ENCODE results near the gene MGMT.

MGMT gene

DNA sequence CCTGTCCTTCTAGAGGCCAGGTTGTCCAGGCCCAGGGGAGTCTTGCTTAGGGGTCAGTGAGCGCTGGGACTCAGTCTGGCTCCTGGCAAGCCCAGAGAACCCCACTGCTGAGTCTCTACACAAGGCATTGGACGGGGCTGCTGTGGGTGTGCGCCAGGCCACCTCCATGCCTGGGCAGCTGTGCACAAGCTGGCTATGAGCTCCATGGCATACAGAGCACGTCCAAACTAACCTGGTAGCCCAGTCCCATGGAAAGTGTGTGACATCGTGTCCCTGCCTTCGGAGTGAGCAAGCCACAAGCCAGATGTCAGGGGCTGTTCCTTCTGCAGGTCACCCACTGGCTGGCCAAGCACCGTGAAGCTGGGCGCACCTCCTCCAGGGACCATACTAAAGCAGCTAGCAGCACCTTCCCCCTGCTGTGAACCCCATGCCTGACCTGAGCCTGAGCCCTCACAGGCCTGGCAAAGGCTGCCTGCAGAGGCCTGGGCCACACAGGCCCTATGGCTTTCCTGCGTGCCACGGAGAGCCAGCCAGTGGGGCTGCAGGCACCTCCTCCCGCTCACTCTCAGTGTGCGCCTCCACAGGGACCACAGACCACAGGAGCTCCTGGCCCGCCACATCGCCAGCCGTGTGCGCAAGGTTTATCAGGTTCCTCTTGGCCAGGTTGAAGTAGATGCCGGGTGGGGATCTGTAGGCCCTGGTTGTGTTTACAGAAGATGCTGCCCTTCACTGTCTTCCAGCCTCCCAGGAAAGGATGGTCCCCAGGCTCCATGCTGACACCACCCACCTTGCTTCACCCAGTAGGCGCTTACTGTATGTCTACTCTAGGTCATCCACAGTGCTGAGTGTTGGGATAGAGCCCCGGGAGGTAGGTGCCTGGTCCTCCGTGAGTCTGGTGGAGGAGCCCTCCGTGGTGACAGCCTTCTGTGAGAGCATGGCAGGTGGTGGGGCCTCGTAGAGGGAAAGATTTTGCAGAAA is 277.4 kb downstream of the MGMT start:
- TF ChIP-seq, protein P1, sequence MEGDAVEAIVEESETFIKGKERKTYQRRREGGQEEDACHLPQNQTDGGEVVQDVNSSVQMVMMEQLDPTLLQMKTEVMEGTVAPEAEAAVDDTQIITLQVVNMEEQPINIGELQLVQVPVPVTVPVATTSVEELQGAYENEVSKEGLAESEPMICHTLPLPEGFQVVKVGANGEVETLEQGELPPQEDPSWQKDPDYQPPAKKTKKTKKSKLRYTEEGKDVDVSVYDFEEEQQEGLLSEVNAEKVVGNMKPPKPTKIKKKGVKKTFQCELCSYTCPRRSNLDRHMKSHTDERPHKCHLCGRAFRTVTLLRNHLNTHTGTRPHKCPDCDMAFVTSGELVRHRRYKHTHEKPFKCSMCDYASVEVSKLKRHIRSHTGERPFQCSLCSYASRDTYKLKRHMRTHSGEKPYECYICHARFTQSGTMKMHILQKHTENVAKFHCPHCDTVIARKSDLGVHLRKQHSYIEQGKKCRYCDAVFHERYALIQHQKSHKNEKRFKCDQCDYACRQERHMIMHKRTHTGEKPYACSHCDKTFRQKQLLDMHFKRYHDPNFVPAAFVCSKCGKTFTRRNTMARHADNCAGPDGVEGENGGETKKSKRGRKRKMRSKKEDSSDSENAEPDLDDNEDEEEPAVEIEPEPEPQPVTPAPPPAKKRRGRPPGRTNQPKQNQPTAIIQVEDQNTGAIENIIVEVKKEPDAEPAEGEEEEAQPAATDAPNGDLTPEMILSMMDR (IDR thresholded peaks at IDR 0.05; ENCODE audit: low read depth, low read length, missing control alignments) = no peak
- DNase-seq (ENCODE audit: extremely low read depth, low read depth) = no peak

GRCh38 chr10:129745186-129745750 is 278.2 kb downstream of the MGMT start:
- DNase-seq (ENCODE audit: extremely low read depth, low read depth) = no peak
- TF ChIP-seq, protein P1 (IDR thresholded peaks at IDR 0.05; ENCODE audit: low read depth, low read length, missing control alignments) = no peak
- no peak overlapping the region for H3K4me3 ChIP-seq (replicated peaks; ENCODE audit: low read depth, low read length)

More for the DNA sequence above, 277.4 kb downstream of the MGMT start:
- H3K4me3 ChIP-seq (replicated peaks; ENCODE audit: low read depth, low read length) = no peak overlapping the region

- TF ChIP-seq, protein P1 (IDR thresholded peaks at IDR 0.05; ENCODE audit: low read depth, low read length, missing control alignments) = no peak
- DNase-seq (ENCODE audit: extremely low read depth, low read depth) = no peak
- H3K4me3 ChIP-seq (replicated peaks; ENCODE audit: low read depth, low read length) = no peak overlapping the region
These were observed 287.4 kb downstream of the MGMT start for GRCh38 chr10:129754211-129755050.

DNA sequence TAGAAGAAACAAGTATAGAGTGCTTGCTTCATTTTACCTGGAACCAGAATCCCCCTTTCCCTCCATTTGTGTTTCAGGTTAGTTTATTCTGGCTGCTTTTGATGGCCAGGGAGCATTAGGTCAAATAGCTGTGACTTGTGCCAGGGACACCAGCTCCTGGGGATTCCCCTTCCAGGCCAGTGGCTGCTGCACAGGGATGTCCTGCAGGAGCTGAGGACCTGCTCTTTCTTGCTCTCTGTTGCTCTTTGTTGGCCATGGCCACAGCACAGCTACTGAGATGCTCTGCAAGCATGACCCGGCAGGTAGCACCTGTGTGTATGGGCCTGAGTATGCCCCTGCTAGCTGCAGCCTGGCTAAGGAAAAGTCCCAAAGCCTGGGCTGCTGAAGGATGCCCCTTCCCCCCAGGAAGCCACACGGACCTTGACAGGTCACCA is 288.1 kb downstream of the MGMT start:
- TF ChIP-seq, protein P1 (IDR thresholded peaks at IDR 0.05; ENCODE audit: low read depth, low read length, missing control alignments) = no peak
- no peak overlapping the region for H3K4me3 ChIP-seq (replicated peaks; ENCODE audit: low read depth, low read length)
- no peak for DNase-seq (ENCODE audit: extremely low read depth, low read depth)

GRCh38 chr10:129755621-129756020 is 288.6 kb downstream of the MGMT start:
- no peak overlapping the region for H3K4me3 ChIP-seq (replicated peaks; ENCODE audit: low read depth, low read length)
- TF ChIP-seq, protein P1 (IDR thresholded peaks at IDR 0.05; ENCODE audit: low read depth, low read length, missing control alignments) = no peak
- DNase-seq (ENCODE audit: extremely low read depth, low read depth) = no peak

All from HFF-Myc (cell line).